Fibroblast of lung (primary cell): ENCODE results near the gene PAFAH1B2.

Source experiments
- CTCF ChIP-seq, 2 donors: IDR thresholded peaks in 1 of 2; conservative IDR thresholded peaks in 1 of 2; 1 replicate in 1 of 2; 2 replicates in 1 of 2; pipeline ENCODE4 v1.5.1; 2011 to 2012; ENCODE audit warnings: low read length in 2 of 2, control low read depth in 1 of 2, inconsistent platforms in 1 of 2, low read depth in 1 of 2, mild to moderate bottlenecking in 1 of 2
- EZH2 ChIP-seq: IDR thresholded peaks from 2 replicates; pipeline ENCODE4 v1.5.1; 2012; ENCODE audit warnings: low read length, control low read depth, mild to moderate bottlenecking; ENCODE audit errors: missing control alignments

GRCh38 chr11:117144477-117145392 lies 648 bp downstream of the PAFAH1B2 start:
- TF ChIP-seq CTCF (conservative IDR thresholded peaks at IDR 0.05 in 1 of 2, IDR thresholded peaks at IDR 0.05 in 1 of 2; ENCODE audit: low read depth in 1 of 2, low read length in 2 of 2) (no peak), EZH2 (no peak)
